Raji (cell line): ENCODE measurements around the gene CYTH3.

ENCODE experiments used
- POLR2A ChIP-seq: IDR thresholded peaks from 2 replicates; pipeline ENCODE4 v1.6.1; 2011; ENCODE audit warnings: low read depth, low read length, control low read depth; ENCODE audit not compliant: insufficient read depth

Gene CYTH3

DNA sequence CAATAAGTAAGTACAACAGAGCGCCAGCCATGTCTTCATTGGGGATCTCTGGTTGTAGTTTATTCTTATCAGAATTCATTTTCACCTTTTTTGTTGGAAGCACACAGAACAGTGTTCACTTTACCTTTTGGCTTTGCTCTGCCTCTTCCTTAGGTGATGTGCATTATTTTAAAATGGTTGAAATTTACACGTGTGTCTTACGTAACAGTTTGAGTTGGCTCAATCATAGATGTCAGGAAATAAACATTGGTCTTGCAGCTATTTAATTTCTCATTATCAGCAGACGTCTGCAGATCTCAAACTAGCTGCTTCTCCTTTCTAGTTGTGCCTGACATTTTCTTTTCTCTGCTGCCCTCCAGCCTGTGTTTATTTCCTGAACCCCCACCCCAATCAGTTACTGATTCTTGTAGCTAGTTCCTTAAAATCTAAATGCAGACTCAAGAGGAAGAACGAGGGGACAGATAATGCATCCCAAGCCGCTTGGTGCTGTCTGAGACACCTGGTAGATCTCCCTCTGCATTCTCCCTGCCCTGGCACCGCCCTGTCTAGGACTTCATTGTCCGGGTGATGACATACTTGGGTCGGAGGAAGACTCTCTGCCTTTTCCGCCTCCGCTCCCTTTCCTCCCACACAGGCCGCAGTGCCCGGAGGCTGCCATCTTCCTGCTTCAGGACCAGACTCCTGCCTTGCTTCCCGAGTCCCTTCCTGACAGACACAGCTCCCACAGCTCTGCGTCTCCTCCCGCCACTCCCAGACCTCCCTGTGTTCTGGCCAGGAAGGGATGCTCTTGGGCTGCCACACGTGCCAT, 133.0 kb downstream of the CYTH3 start:
- TF ChIP-seq POLR2A = no peak

DNA sequence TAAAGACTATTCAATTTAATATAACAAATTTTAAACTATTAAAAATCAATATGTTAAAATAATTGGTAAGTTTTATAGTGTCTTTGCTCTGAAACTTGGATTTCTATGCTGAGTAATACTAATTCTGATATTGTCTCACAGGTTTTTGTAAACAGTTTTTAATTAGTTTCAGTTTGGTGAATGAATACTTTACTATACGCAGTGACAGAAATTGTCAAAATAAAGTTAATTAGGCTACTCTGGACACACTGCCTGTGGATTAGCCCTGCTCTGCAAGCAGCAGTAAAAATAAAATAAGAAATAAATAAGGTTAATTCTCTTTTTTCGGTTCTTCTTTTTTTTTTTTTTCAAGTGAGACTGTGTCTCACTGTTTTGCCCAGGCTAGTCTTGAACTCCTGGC, 135.9 kb downstream of the CYTH3 start:
- TF ChIP-seq POLR2A = no peak

DNA sequence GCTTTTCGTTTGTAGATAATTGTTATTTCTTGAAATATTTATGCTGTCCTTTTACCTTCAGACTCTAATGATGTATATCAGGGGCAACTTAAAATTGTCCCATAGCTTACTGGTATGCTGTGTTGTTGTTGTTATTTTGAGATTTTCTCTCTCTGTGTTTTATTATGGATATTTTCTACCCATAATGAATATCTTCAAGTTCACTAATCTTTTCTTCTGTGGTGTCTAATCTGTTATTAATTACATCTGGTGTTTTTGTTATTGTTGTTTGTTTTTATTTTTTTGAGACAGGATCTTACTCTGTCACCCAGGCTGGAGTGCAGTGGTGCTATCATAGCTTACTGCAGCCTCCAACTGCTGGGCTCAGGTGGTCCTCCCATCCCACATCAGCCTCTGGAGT, 139.2 kb downstream of the CYTH3 start:
- no peak for TF ChIP-seq POLR2A

DNA sequence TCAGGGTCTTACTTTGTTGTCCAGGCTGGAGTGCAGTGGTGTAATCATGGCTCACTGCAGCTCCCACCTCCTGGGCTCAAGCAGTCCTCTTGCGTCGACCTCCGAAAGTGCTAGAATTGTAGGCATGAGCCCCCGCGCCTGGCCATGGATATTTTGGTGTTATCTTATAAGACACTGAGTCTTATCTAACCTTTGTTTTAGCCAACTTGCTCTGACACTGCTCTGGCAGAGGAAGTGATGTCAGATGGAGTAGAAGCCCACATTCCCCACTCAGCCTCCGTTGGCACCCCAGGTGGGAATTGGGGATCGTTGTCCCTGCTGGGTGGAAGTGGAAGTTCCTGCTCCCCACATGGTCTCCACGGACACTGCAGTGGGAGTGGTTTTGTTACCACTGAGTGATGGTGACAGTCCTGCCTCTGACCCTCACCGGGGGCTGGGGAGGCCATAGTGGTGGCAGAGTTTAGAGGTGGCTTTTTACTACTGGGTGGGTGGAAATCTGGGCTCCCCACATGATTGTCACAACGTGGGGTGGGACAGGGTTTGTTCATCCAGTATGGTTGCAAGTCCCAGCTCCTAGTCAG, 142.3 kb downstream of the CYTH3 start:
- no peak for TF ChIP-seq POLR2A

DNA sequence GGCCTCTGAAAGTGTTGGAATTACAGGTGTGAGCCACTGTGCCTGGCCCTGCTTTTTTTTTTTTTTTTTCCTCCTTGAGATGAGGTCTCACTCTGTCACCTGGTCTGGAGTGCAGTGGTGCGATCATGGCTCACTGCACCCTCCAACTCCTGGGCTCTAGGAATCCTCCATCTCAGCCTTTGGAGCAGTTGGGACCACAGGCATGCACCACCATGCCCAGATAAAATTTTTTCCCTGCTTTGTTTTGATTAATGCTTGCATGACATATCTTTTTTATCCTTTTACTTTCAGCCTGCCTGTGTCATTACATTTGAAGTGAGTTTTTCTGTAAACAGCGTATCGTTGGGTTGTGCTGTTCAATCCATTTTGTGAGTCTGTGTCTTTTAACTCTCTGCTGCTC, 144.2 kb downstream of the CYTH3 start:
- no peak for TF ChIP-seq POLR2A

DNA sequence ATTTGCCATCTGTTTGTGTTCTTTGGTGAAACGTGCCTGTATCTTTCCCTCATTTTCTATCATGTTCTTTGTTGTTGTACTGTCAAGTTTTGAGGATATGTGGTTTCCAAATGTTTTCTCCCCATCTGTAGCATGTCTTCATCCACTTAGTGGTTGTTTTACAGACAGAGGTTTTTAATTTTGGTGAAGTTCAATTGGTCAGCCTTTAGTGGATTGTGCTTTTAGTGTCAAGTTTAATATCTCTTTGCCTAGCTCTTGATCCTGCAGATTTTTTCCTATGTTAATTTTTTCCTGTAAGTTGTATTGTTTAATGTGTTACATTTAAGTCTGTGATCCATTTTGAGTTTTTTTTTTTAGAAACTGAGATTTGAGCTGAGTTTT, 145.3 kb downstream of the CYTH3 start:
- no peak for TF ChIP-seq POLR2A

DNA sequence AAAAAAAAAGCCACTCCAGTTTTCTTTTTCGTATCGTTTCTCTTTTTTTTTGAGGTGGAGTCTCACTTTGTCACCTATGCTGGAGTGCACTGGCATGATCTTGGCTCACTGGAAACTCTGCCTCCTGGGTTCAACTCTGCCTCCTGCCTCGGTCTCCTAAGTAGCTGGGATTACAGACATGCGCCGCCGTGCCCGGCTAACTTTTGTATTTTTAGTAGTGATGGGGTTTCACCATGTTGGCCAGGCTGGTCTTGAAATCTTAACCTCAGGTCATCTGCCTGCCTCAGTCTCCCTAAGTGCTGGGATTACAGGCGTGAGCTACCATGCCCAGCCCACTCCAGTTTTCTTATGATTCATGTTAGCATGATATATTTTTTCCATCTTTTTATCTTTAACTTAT, 148.6 kb downstream of the CYTH3 start:
- TF ChIP-seq POLR2A = no peak

DNA sequence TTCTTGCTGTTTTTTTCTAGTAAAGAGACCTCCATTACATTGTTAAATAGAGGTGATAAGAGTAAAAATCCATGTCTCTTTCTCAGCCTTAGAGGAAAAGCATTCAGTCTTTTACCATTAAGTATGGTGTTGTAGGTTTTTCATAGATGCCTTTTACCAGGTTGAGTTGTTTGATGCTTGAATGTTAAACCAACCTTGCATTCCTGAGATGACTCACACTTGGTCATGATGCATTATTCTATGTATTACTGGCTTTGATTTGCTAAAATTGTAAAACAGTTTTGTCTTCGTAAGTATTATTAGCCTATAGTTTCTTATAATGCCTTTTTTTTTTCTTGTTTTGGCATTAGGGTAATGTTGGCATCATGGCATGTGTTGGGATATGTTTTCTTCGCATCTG, 151.3 kb downstream of the CYTH3 start:
- TF ChIP-seq POLR2A = no peak

DNA sequence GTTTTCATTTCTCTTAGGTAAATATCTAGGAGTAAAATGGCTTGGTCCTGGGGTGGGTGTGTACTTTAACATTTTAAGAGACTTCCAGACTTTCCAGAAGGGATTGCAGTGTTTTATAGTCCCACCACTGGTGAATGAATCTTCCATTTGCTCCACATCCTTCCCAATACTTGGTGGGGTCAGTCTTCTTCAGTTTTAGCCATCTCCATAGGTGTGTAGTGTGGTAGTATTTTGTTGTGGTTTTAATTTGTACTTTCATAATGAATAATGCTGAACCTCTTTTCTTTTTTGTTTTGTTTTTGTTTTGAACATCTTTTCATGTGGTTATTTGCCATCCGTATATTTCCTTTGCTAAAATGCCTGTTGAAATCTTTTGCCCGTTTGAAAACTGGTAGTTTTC, 154.9 kb downstream of the CYTH3 start:
- TF ChIP-seq POLR2A = no peak

DNA sequence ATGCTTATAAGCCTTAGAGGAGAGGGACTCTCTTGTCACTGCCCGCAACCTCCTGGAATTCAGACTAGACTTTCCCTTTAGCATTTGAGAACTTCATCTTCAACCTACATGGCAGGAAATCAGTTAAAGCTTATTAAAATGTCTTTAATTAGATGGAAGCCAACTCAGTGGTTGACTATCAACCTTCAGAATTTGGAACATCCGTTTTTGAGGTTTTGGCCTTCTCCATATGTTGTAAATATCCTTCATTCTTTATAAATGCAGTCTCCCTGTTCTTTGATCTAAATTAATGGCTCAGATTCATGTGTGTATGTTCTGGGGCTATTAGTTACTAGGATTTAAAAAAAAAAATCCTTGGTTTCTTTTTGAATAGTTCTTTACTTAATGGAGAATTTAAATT, 156.2 kb downstream of the CYTH3 start:
- no peak for TF ChIP-seq POLR2A
